ENCODE data around the gene CPNE7. TPM values are rescaled to one million over a fixed set of nuclear protein-coding genes. Genes with fewer than 3 reads are reported as not detected.

CPNE7 gene
- total and polyA plus RNA-seq, 7 donors, result 0.41 to 3.3 (median 0.71) TPM; not detected in 4

DNA sequence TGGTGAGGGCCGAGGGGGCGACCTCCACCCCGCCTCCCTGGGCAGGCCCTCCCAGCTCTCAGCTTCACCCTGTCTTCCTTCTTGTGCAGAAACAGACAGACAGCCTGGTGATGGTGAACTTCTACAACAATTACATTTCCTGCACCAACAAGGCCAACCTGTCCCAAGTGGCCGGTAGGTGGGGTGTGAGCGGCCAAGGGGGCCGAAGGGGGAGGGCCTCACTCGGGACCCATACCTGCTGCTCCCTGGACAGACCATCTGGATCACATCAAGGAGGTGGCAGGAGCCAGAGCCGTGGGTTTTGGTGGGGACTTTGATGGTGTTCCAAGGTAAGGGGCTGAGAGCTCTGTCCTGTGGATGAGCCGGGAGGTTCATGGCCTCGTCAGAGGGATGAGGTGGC, 61.8 kb downstream of the CPNE7 start:
- peaks cover 0 to 15% (median 13%) of the 10 kb centered on the region in 3 donors for H3K27me3 ChIP-seq
- TF ChIP-seq EP300 (IDR thresholded peaks at IDR 0.05) (no peak), CTCF (IDR thresholded peaks at IDR 0.05) (no peak), POLR2A (IDR thresholded peaks at IDR 0.05) (no peak), POLR2AphosphoS5 (IDR thresholded peaks at IDR 0.05) (no peak)
- H3K9me3 ChIP-seq, result no peaks in the 10 kb centered on the region
- peaks cover 0 to 14% (median 11%) of the 10 kb centered on the region in 4 donors for H3K4me1 ChIP-seq
- H3K27ac ChIP-seq, result no peak overlapping the region
- no peak overlapping the region for H3K4me3 ChIP-seq
- H3K36me3 ChIP-seq, result no peaks in the 10 kb centered on the region
- no peak for DNase-seq
- intact Hi-C loops (cut with DNase I), result no loop called here
- WGBS, 2 donors, result 69 to 84% methylated on average over 10 of the region's 10 CpGs

DNA sequence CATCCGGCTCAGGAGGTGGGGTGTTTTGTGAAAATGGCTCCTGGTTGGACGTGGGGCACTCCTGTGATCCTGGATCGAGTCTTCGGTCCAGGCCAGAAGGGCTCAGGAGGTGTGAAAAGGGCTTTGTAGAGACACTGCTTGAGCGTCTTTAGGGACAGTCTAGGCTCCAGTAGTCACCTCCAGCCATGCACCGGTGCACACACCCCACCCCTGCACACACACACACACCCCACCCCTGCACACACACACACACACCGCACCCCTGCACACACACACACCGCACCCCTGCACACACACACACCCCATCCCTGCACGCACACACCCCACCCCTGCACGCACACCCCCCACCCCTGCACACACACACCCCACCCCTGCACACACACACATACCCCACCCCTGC, 62.9 kb downstream of the CPNE7 start:
- Histone ChIP-seq H3K9me3 (no peaks in the 10 kb centered on the region), H3K4me3 (no peak overlapping the region), H3K27ac (no peak overlapping the region), H3K27me3 (peaks cover 0 to 4% (median 4%) of the 10 kb centered on the region in 3 donors), H3K36me3 (no peaks in the 10 kb centered on the region), H3K4me1 (peaks cover 0 to 14% (median 11%) of the 10 kb centered on the region in 4 donors)
- WGBS, 2 donors, result 57 to 77% methylated on average over 10 of the region's 10 CpGs
- no peak for DNase-seq
- no peak for TF ChIP-seq POLR2AphosphoS5 (IDR thresholded peaks at IDR 0.05)
- no peak for TF ChIP-seq CTCF (IDR thresholded peaks at IDR 0.05)
- no peak for TF ChIP-seq EP300 (IDR thresholded peaks at IDR 0.05)
- no peak for TF ChIP-seq POLR2A (IDR thresholded peaks at IDR 0.05)
- intact Hi-C loops (cut with DNase I), result no loop called here

DNA sequence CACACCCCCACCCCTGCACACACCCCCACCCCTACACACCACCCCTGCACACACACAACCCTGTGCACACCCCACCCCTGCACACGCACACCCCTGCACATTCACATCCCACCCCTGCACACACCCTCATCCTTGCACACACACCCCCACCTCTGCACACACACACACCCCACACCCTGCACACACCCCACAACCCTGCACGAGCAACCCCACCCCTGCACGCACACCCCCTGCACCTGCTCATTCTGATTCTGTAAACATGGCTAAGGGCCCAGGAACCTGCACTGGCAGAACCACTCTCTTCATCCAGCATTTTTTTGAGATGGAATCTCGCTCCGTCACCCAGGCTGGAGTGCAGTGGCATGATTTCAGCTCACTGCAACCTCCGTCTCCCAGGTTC, 63.8 kb downstream of the CPNE7 start:
- Histone ChIP-seq H3K27ac (no peak overlapping the region), H3K4me3 (no peak overlapping the region), H3K36me3 (peaks cover 0 to 4% (median 1%) of the 10 kb centered on the region in 4 donors), H3K4me1 (peaks cover 0 to 14% (median 11%) of the 10 kb centered on the region in 4 donors), H3K9me3 (no peaks in the 10 kb centered on the region), H3K27me3 (no peaks in the 10 kb centered on the region)
- intact Hi-C loops (cut with DNase I), result no loop called here
- TF ChIP-seq POLR2AphosphoS5 (IDR thresholded peaks at IDR 0.05) (no peak), CTCF (IDR thresholded peaks at IDR 0.05) (no peak), EP300 (IDR thresholded peaks at IDR 0.05) (no peak)
- WGBS, 2 donors, result 15 to 73% methylated on average over 6 of the region's 6 CpGs
- no peak for DNase-seq

- peak in 1 of 4 experiments; percentile 16 for TF ChIP-seq CTCF (IDR thresholded peaks at IDR 0.05)
- TF ChIP-seq POLR2A (IDR thresholded peaks at IDR 0.05), result no peak
- WGBS, 2 donors, result 54 to 55% methylated on average over 14 of the region's 14 CpGs
- H3K27ac ChIP-seq, result peak overlapping the region in 2 of 4 donors; percentile 55 to 58
- intact Hi-C loops (cut with DNase I), result no loop called here
- no peaks in the 10 kb centered on the region for H3K9me3 ChIP-seq
- peak overlapping the region in 2 of 4 donors; percentile 41 to 45 for H3K4me3 ChIP-seq
- H3K4me1 ChIP-seq, result peaks cover 0 to 14% (median 11%) of the 10 kb centered on the region in 4 donors
- no peak for DNase-seq
- H3K27me3 ChIP-seq, result no peaks in the 10 kb centered on the region
- H3K36me3 ChIP-seq, result peaks cover 12 to 27% (median 20%) of the 10 kb centered on the region in 4 donors
Observed at GRCh38 chr16:89641458-89642119, 66.0 kb downstream of the CPNE7 start.

- TF ChIP-seq CTCF (IDR thresholded peaks at IDR 0.05), result no peak
- no peak for TF ChIP-seq POLR2AphosphoS5 (IDR thresholded peaks at IDR 0.05)
- TF ChIP-seq EP300 (IDR thresholded peaks at IDR 0.05), result no peak
- no peak for TF ChIP-seq POLR2A (IDR thresholded peaks at IDR 0.05)
- peaks cover 0 to 14% (median 11%) of the 10 kb centered on the region in 4 donors for H3K4me1 ChIP-seq
- no peaks in the 10 kb centered on the region for H3K9me3 ChIP-seq
- H3K4me3 ChIP-seq, result no peak overlapping the region
- no peak for DNase-seq
- peaks cover 12 to 35% (median 28%) of the 10 kb centered on the region in 4 donors for H3K36me3 ChIP-seq
- intact Hi-C loops (cut with DNase I), result no loop called here
- WGBS, 2 donors, result 86% methylated on average over 13 of the region's 13 CpGs
- H3K27ac ChIP-seq, result no peak overlapping the region
- H3K27me3 ChIP-seq, result no peaks in the 10 kb centered on the region
Observed at GRCh38 chr16:89642574-89642973, 67.0 kb downstream of the CPNE7 start.
